ENCODE data around the gene CDK2AP2. TPM values are rescaled to one million over a fixed set of nuclear protein-coding genes. Genes with fewer than 3 reads are reported as not detected.
"Not testable (repeated sequence)": the region's sequence is repeated elsewhere in the genome, so short reads cannot be mapped to it uniquely, and the experiment has no call there.

CDK2AP2 gene
- total and polyA plus RNA-seq, 8 donors, result 27.1 to 65.6 (median 38.2) TPM

DNA sequence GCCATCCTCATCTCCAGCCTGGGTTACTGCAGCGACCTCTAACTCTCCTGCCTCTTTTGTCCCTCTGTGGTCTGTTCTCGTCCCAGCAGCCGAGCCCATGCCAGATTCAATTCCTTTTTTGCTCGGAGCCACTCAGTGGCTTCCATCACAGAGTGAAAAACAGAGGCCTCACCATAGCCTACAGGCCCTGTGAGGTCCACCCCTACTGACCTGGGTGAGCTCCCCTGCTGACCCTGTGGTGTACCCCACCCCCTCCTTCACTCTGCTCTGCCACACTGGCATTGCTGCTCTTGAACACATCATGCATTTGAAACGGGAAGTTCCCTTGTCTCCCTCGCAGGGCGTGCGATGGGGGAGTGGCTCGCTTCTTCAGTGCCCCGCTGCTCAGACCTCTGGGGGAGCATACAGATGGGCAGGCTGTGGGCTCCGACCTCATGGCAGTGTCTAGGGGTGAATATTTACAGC is 23.1 kb downstream of the CDK2AP2 start:
- Histone ChIP-seq H3K4me1 (peaks cover 5 to 11% (median 11%) of the 10 kb centered on the region in 3 donors), H3K9me3 (no peaks in the 10 kb centered on the region), H3K36me3 (no peaks in the 10 kb centered on the region), H3K4me3 (no peak overlapping the region), H3K27ac (no peak overlapping the region), H3K27me3 (no peaks in the 10 kb centered on the region)
- TF ChIP-seq, protein P1, sequence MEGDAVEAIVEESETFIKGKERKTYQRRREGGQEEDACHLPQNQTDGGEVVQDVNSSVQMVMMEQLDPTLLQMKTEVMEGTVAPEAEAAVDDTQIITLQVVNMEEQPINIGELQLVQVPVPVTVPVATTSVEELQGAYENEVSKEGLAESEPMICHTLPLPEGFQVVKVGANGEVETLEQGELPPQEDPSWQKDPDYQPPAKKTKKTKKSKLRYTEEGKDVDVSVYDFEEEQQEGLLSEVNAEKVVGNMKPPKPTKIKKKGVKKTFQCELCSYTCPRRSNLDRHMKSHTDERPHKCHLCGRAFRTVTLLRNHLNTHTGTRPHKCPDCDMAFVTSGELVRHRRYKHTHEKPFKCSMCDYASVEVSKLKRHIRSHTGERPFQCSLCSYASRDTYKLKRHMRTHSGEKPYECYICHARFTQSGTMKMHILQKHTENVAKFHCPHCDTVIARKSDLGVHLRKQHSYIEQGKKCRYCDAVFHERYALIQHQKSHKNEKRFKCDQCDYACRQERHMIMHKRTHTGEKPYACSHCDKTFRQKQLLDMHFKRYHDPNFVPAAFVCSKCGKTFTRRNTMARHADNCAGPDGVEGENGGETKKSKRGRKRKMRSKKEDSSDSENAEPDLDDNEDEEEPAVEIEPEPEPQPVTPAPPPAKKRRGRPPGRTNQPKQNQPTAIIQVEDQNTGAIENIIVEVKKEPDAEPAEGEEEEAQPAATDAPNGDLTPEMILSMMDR (IDR thresholded peaks at IDR 0.05), result no peak
- 85 to 94% methylated on average over 11 of the region's 11 CpGs for WGBS, 2 donors
- DNase-seq, result peak in 2 of 6 donors; percentile 16 to 43
- no peak for ATAC-seq
- intact Hi-C loops (cut with DNase I), result no loop called here
- FAIRE-seq, result no peak

DNA sequence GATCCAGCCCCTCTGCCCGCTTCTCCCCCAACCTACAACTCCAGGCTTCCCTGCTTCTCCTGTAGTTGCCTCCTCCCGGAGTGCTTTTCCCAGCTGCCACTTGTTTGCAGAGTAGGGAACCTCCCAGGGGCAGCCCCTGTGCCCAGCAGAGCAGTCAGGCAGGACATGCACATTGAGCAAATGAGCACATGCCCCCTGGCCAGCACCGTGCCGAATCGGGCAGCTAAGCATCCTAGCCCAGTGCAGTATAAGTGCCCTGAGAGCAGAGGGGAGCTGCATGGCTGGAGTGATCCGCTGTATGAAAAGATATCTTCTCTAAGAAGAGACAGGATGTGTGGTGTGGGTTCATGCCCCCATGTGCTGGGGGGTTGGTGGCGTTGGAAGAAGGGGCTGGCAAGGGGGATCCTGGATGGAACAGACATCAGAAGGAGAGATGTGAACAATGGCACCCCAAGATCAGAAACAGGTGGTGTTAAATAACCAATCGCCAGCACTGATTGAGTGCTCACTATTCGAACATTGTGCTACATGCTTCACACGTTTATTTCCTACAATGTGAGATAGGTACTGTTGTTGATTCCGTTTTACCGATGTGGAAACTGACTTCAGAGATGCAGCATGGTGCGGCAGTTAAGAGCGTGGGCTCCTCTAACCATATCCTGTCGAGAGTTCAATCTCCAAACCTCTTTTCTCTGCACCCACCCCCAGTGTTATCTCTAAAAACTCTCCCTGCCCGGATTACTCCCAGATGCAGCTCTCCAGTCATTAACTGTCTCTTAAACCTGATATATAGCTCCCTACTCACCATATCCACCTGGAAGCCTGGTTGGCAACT is 23.9 kb downstream of the CDK2AP2 start:
- Histone ChIP-seq H3K27ac (peak overlapping the region in 1 of 4 donors; percentile 73), H3K36me3 (no peaks in the 10 kb centered on the region), H3K9me3 (no peaks in the 10 kb centered on the region), H3K4me3 (peak overlapping the region in 2 of 4 donors; percentile 53 to 62), H3K27me3 (no peaks in the 10 kb centered on the region), H3K4me1 (peaks cover 5 to 11% (median 11%) of the 10 kb centered on the region in 3 donors)
- intact Hi-C loops (cut with DNase I), result no loop called here
- DNase-seq, result peak in 2 of 6 donors; percentile 46 to 65
- ATAC-seq, result no peak
- TF ChIP-seq, protein P1 (IDR thresholded peaks at IDR 0.05), result no peak
- no peak for FAIRE-seq
- 87 to 88% methylated on average over 16 of the region's 16 CpGs for WGBS, 2 donors

DNA sequence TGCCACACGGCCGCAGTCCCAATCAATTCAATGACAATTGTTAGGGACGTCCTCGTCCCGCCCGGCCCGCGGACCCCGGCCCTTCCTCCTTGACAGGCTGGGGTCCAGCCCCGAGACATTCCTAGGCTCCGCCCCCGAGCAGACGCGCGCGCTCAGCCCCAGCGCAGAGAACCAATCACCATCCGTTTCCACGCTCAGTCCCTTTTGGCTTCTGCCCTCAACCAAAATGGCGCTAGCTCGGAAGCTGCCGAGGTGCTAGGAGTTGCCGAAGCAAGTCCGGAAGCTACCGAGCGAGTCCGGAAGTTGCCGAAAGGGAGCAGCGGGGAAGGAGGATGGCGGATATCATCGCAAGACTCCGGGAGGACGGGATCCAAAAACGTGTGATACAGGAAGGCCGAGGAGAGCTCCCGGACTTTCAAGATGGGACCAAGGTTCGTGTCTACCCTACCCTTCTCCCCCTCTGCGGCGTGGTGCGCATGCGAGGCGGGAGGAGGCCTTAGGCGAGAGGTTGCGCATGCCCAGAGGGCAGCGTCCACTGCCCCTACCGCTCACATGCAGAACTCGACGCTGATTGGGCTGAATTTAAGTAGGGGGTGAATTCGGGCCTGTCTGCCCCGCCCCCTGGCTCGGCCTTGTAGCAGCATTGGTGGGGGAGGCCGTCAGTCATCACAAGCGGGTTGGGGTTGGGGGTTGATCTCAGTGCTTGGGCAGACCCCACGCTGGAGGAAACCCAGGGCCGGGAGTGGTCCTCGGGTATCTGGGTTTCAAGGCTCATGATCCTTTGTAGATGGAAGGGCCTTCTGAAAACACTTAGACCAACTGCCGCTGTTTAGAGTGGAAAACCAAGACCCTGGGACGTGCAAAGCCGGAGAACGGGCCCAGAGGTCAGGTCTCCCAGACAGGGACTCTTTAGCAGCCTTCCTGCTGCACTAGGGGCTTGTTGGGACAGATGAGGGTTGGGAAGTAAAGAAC is 24.8 kb downstream of the CDK2AP2 start, which contains the start of gene AIP:
AIP (plus strand) TSS at position 200 of the 972 bp plus-strand sequence; CDS start at position 333, 133 bp downstream.
- 10 to 11% methylated on average over 55 to 60 of the region's 60 CpGs for WGBS, 2 donors
- Histone ChIP-seq H3K27ac (peak within 1 kb of the TSS; percentile 57 to 87 (median 65)), H3K36me3 (no peaks in the 10 kb centered on the region), H3K4me3 (peak within 1 kb of the TSS; percentile 20 to 62 (median 48)), H3K27me3 (no peaks in the 10 kb centered on the region), H3K4me1 (peaks cover 5 to 11% (median 11%) of the 10 kb centered on the region in 3 donors), H3K9me3 (no peaks in the 10 kb centered on the region)
- peak; percentile 97 to 99 (median 98) for ATAC-seq
- FAIRE-seq, result no peak
- intact Hi-C loops (cut with DNase I), result no loop called here
- TF ChIP-seq, protein P1 (IDR thresholded peaks at IDR 0.05), result no peak
- peak; percentile 94 to 99 (median 98) for DNase-seq

DNA sequence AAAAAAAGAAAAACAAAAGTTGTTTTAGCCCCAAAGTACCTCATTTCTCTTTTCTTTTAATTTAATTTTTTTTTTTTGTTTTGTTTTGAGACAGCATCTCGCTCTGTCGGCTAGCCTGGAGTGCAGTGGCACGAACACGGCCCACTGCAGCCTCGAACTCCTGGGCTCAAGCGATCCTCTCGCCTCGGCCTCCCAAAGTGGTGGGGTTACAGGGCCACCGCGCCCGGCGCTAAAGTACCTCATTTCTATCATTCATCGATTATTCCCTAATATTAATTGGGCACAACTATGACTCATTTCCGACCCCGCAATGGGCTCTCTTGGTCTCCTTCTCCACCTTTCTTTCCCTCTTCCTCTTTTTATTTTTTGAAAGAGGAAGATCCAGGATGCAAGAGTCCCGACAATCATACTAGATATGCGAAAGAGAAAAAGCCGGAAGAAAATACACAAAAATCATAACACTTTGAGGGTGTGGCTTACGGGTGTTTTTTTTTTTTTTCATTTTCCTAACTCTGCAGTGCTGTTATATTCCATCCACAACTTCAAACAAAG is 25.6 kb downstream of the CDK2AP2 start:
- Histone ChIP-seq H3K4me3 (peak overlapping the region; percentile 20 to 62 (median 48)), H3K27me3 (no peaks in the 10 kb centered on the region), H3K9me3 (no peaks in the 10 kb centered on the region), H3K4me1 (peaks cover 5 to 11% (median 11%) of the 10 kb centered on the region in 3 donors), H3K27ac (peak overlapping the region; percentile 57 to 87 (median 65)), H3K36me3 (no peaks in the 10 kb centered on the region)
- 41 to 44% methylated on average over 19 of the region's 19 CpGs for WGBS, 2 donors
- intact Hi-C loops (cut with DNase I), result no loop called here
- DNase-seq, result peak in 2 of 6 donors; percentile 27 to 33
- no peak for FAIRE-seq
- TF ChIP-seq, protein P1 (IDR thresholded peaks at IDR 0.05), result no peak
- peak; percentile 44 to 55 (median 53) for ATAC-seq

GRCh38 chr11:67477344-67478050 is 30.5 kb downstream of the CDK2AP2 start:
- H3K27me3 ChIP-seq; intact Hi-C loops (cut with DNase I); H3K36me3 ChIP-seq; H3K4me1 ChIP-seq; H3K27ac ChIP-seq; DNase-seq; ATAC-seq; H3K9me3 ChIP-seq; FAIRE-seq; H3K4me3 ChIP-seq: not testable (repeated sequence)
- WGBS, 2 donors, result 76 to 84% methylated on average over 12 to 14 of the region's 16 CpGs

DNA sequence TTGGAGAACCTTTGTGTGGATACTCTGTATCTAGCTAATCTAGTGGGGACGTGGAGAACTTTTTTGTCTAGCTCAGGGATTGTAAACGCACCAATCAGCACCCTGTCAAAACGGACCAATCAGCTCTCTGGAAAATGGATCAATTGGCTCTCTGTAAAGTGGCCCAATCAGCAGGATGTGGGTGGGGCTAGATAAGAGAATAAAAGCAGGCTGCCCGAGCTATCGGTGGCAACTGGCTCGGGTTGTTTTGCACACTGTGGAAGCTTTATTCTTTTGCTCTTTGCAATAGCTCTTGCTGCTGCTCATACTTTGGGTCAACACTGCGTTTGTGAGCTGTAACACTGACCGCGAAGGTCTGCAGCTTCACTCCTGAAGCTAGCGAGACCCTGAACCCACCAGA is 31.3 kb downstream of the CDK2AP2 start:
- ATAC-seq; H3K27me3 ChIP-seq; FAIRE-seq; H3K4me3 ChIP-seq; H3K36me3 ChIP-seq; H3K4me1 ChIP-seq; H3K9me3 ChIP-seq; DNase-seq; intact Hi-C loops (cut with DNase I); H3K27ac ChIP-seq: not testable (repeated sequence)
- WGBS, 2 donors, result 64 to 68% methylated on average over 10 of the region's 10 CpGs

Data from pancreas (tissue), 10 donors.